HEK293 (cell line): ENCODE results near the gene MICALL1.

Experiments used
- CTCF ChIA-PET: fragments of 350-600 bp; formaldehyde crosslinking; extraction: SDS; loops from one replicate; lab custom pipeline; 2021; ENCODE audit warnings: antibody characterized with exemption; lab: Yijun Ruan, JAX
- POLR2A ChIA-PET: fragments of 300-600 bp; formaldehyde crosslinking; extraction: SDS; loops from one replicate; lab custom pipeline; 2020; ENCODE audit warnings: antibody characterized with exemption, inconsistent platforms; lab: Yijun Ruan, JAX
- H3K27ac ChIP-seq: fragments of 200-500 bp; sonication (Bioruptor generic); 2 replicates; pipeline ENCODE4 v1.5.1; 2014; ENCODE audit warnings: low read depth, low read length, control low read depth, inconsistent platforms; ENCODE audit errors: extremely low read depth
- H3K36me3 ChIP-seq, 2 experiments: fragments of 200-500 bp in 1 of 2; sonication (Bioruptor generic) in 1 of 2; 1 replicate in 1 of 2; 2 replicates in 1 of 2; pipeline ENCODE4 v1.5.1; 2014 to 2017; ENCODE audit warnings: inconsistent platforms in 2 of 2, low read length in 2 of 2; ENCODE audit not compliant: control insufficient read depth in 2 of 2, insufficient read depth in 1 of 2
- H3K4me1 ChIP-seq: fragments of 200-500 bp; sonication (Bioruptor generic); 2 replicates; pipeline ENCODE4 v1.5.1; 2014; ENCODE audit warnings: mild to moderate bottlenecking, low read length, inconsistent platforms; ENCODE audit not compliant: control insufficient read depth, insufficient read depth
- H3K4me3 ChIP-seq: 2 replicates; pipeline ENCODE4 v1.5.1; 2011; ENCODE audit warnings: low read depth, mild to moderate bottlenecking, control low read depth, low read length, moderate library complexity
- H3K9me3 ChIP-seq: fragments of 200-500 bp; sonication (Bioruptor generic); 2 replicates; pipeline ENCODE4 v1.5.1; 2014; ENCODE audit warnings: low read depth, low read length, inconsistent platforms; ENCODE audit not compliant: control insufficient read depth, insufficient read depth
- ZBTB21 ChIP-seq: fragments of 450-650 bp; formaldehyde crosslinking; IDR thresholded peaks from 2 replicates; pipeline ENCODE4 v1.5.1; 2017; ENCODE audit warnings: missing biosample characterization, missing genetic modification characterization
- ZFP37 ChIP-seq: fragments of 450-650 bp; formaldehyde crosslinking; IDR thresholded peaks from 2 replicates; pipeline ENCODE4 v1.5.1; 2016; ENCODE audit warnings: missing biosample characterization, missing genetic modification characterization
- ZNF121 ChIP-seq: fragments of 450-650 bp; formaldehyde crosslinking; IDR thresholded peaks from 2 replicates; pipeline ENCODE4 v1.5.1; 2016; ENCODE audit warnings: missing biosample characterization, missing genetic modification characterization
- ZNF354C ChIP-seq: fragments of 450-650 bp; formaldehyde crosslinking; IDR thresholded peaks from 2 replicates; pipeline ENCODE4 v1.5.1; 2016; ENCODE audit warnings: missing biosample characterization, missing genetic modification characterization, low read depth, borderline replicate concordance
- ZNF366 ChIP-seq: fragments of 450-650 bp; formaldehyde crosslinking; conservative IDR thresholded peaks from 2 replicates; pipeline ENCODE4 v1.5.1; 2016; ENCODE audit warnings: missing biosample characterization, missing genetic modification characterization
- ZNF629 ChIP-seq: fragments of 450-650 bp; formaldehyde crosslinking; IDR thresholded peaks from 2 replicates; pipeline ENCODE4 v1.5.1; 2017; ENCODE audit warnings: missing biosample characterization, missing genetic modification characterization
- ZNF654 ChIP-seq: fragments of 450-650 bp; formaldehyde crosslinking; IDR thresholded peaks from 2 replicates; pipeline ENCODE4 v1.5.1; 2016; ENCODE audit warnings: low read depth, missing biosample characterization, missing genetic modification characterization
- TF ChIP-seq, protein P1 (sequence below): fragments of 450-650 bp; formaldehyde crosslinking; IDR thresholded peaks from 2 replicates; pipeline ENCODE4 v1.5.1; 2016; ENCODE audit warnings: missing biosample characterization, missing genetic modification characterization
- TF ChIP-seq, protein P2 (sequence below): fragments of 450-650 bp; formaldehyde crosslinking; conservative IDR thresholded peaks from 2 replicates; pipeline ENCODE4 v1.5.1; 2016; ENCODE audit warnings: low read depth, missing biosample characterization, missing genetic modification characterization
- TF ChIP-seq, protein P3 (sequence below): fragments of 450-650 bp; formaldehyde crosslinking; IDR thresholded peaks from 2 replicates; pipeline ENCODE4 v1.5.1; 2017; ENCODE audit warnings: missing biosample characterization, missing genetic modification characterization
- TF ChIP-seq, protein P4 (sequence below): fragments of 450-650 bp; formaldehyde crosslinking; IDR thresholded peaks from 2 replicates; pipeline ENCODE4 v1.5.1; 2016; ENCODE audit warnings: missing biosample characterization, missing genetic modification characterization, low read depth

MICALL1 gene

DNA sequence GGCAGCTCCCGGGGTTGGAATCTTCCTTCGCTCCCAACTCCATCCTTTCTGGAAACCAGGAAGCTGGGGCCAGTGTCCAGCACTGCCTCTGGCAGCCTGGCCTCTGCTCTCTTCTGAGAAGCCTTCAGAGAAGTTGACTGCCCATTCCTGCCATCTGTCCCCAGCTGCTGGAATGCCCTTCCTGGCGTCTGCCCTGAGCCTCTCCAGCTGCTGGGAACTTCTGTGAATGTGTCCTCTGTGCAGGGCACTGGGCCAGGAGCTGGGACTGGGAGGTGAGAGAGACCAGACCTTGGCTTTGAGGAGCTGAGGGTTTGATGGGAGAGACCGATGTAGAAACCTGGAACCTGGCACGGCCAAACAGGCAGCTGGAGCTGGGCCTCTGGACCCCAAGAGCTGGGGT lies 84.2 kb downstream of the MICALL1 start:
- no peaks in the 10 kb centered on the region for H3K9me3 ChIP-seq
- TF ChIP-seq, protein P1, sequence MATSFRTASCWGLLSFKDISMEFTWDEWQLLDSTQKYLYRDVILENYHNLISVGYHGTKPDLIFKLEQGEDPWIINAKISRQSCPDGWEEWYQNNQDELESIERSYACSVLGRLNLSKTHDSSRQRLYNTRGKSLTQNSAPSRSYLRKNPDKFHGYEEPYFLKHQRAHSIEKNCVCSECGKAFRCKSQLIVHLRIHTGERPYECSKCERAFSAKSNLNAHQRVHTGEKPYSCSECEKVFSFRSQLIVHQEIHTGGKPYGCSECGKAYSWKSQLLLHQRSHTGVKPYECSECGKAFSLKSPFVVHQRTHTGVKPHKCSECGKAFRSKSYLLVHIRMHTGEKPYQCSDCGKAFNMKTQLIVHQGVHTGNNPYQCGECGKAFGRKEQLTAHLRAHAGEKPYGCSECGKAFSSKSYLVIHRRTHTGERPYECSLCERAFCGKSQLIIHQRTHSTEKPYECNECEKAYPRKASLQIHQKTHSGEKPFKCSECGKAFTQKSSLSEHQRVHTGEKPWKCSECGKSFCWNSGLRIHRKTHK (tag by site-specific recombination) = no peak
- TF ChIP-seq ZNF654 (tag by site-specific recombination) = no peak
- TF ChIP-seq ZNF354C = no peak
- TF ChIP-seq, protein P2, sequence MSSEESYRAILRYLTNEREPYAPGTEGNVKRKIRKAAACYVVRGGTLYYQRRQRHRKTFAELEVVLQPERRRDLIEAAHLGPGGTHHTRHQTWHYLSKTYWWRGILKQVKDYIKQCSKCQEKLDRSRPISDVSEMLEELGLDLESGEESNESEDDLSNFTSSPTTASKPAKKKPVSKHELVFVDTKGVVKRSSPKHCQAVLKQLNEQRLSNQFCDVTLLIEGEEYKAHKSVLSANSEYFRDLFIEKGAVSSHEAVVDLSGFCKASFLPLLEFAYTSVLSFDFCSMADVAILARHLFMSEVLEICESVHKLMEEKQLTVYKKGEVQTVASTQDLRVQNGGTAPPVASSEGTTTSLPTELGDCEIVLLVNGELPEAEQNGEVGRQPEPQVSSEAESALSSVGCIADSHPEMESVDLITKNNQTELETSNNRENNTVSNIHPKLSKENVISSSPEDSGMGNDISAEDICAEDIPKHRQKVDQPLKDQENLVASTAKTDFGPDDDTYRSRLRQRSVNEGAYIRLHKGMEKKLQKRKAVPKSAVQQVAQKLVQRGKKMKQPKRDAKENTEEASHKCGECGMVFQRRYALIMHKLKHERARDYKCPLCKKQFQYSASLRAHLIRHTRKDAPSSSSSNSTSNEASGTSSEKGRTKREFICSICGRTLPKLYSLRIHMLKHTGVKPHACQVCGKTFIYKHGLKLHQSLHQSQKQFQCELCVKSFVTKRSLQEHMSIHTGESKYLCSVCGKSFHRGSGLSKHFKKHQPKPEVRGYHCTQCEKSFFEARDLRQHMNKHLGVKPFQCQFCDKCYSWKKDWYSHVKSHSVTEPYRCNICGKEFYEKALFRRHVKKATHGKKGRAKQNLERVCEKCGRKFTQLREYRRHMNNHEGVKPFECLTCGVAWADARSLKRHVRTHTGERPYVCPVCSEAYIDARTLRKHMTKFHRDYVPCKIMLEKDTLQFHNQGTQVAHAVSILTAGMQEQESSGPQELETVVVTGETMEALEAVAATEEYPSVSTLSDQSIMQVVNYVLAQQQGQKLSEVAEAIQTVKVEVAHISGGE (tag by site-specific recombination) = no peak
- TF ChIP-seq ZNF366 (tag by site-specific recombination) = no peak
- TF ChIP-seq, protein P3, sequence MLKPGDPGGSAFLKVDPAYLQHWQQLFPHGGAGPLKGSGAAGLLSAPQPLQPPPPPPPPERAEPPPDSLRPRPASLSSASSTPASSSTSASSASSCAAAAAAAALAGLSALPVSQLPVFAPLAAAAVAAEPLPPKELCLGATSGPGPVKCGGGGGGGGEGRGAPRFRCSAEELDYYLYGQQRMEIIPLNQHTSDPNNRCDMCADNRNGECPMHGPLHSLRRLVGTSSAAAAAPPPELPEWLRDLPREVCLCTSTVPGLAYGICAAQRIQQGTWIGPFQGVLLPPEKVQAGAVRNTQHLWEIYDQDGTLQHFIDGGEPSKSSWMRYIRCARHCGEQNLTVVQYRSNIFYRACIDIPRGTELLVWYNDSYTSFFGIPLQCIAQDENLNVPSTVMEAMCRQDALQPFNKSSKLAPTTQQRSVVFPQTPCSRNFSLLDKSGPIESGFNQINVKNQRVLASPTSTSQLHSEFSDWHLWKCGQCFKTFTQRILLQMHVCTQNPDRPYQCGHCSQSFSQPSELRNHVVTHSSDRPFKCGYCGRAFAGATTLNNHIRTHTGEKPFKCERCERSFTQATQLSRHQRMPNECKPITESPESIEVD = no peak
- TF ChIP-seq, all 188 proteins: peak for 0
- Histone ChIP-seq H3K4me3 (no peak overlapping the region), H3K4me1 (no peaks in the 10 kb centered on the region), H3K27ac (no peak overlapping the region), H3K36me3 (peaks cover 0 to 2% of the 10 kb centered on the region in 2 experiments; a peak in 1 of 3 replicates)
- ChIA-PET CTCF (interaction anchor here (0.7 kb wide), 1 partner anchor 125 kb away, joined by 3 read pairs; no protein-coding TSS in a partner anchor), POLR2A (interaction anchor here (0.6 to 1.2 kb wide), 2 partner anchors 31 to 37 kb away, joined by 3 read pairs; partner anchors contain the start of genes C22orf23 and POLR2F)

- POLR2A ChIA-PET = interaction anchor here (1.2 kb wide), 1 partner anchor 37 kb away, joined by 3 read pairs; the partner anchor contains the start of genes C22orf23 and POLR2F
- H3K4me1 ChIP-seq = no peaks in the 10 kb centered on the region
- CTCF ChIA-PET = interaction anchor here (0.7 kb wide), 1 partner anchor 124 kb away, joined by 3 read pairs; no protein-coding TSS in a partner anchor
- no peak overlapping the region for H3K27ac ChIP-seq
- peak; percentile 68; the same call in 1 of the 2 replicates for TF ChIP-seq ZNF121 (tag by site-specific recombination)
- no peak for TF ChIP-seq ZFP37 (tag by site-specific recombination)
- H3K4me3 ChIP-seq = no peak overlapping the region
- H3K9me3 ChIP-seq = no peaks in the 10 kb centered on the region
- H3K36me3 ChIP-seq = peaks cover 0 to 2% of the 10 kb centered on the region in 2 experiments; a peak in 1 of 3 replicates
Observed at GRCh38 chr22:37990862-37991261, 84.8 kb downstream of the MICALL1 start.

GRCh38 chr22:37991731-37992442 lies 85.8 kb downstream of the MICALL1 start:
- CTCF ChIA-PET = interaction anchor here (0.7 to 1.3 kb wide), 3 partner anchors 26 to 148 kb away, joined by 3 to 4 read pairs (median 4); no protein-coding TSS in a partner anchor
- no peak overlapping the region for H3K27ac ChIP-seq
- TF ChIP-seq ZNF366 (tag by site-specific recombination) (no peak), ZBTB21 (tag by site-specific recombination) (0 out of 2 replicates have a peak, but pooled peaks have one; percentile 44), ZNF629 (peak; percentile 57)
- TF ChIP-seq, protein P4, sequence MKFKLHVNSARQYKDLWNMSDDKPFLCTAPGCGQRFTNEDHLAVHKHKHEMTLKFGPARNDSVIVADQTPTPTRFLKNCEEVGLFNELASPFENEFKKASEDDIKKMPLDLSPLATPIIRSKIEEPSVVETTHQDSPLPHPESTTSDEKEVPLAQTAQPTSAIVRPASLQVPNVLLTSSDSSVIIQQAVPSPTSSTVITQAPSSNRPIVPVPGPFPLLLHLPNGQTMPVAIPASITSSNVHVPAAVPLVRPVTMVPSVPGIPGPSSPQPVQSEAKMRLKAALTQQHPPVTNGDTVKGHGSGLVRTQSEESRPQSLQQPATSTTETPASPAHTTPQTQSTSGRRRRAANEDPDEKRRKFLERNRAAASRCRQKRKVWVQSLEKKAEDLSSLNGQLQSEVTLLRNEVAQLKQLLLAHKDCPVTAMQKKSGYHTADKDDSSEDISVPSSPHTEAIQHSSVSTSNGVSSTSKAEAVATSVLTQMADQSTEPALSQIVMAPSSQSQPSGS = peak; percentile 52; the same call in 1 of the 2 replicates
- TF ChIP-seq, all 188 proteins: peak for 3
- Histone ChIP-seq H3K36me3 (peaks cover 0 to 2% of the 10 kb centered on the region in 2 experiments; a peak in 1 of 3 replicates), H3K4me3 (no peak overlapping the region), H3K4me1 (no peaks in the 10 kb centered on the region), H3K9me3 (no peaks in the 10 kb centered on the region)
- POLR2A ChIA-PET = no interaction called here
